Forelimb muscle (tissue), 1 donor: ENCODE results near the gene GSTA3. TPM values are rescaled to one million over a fixed set of nuclear protein-coding genes. Genes with fewer than 3 reads are reported as not detected.
"Not testable (repeated sequence)": the region's sequence is repeated elsewhere in the genome, so short reads cannot be mapped to it uniquely, and the experiment has no call there.

ENCODE experiments used
- DNase-seq: peaks from one replicate; pipeline ENCODE4 v3.0.0-alpha.2; 2013; ENCODE audit warnings: low read depth
- polyA plus RNA-seq: library from polyadenylated mRNA; unstranded; fragments of 120-200 nt; gene quantifications from one replicate; pipeline ENCODE4 v1.2.1, GENCODE V29; 2013; ENCODE audit not compliant: insufficient read length

Gene GSTA3
- polyA plus RNA-seq, 1 donor = not detected

- DNase-seq = no peak
Measured at GRCh38 chr6:52868240-52868639, 41.3 kb downstream of the GSTA3 start.

GRCh38 chr6:52861151-52861550 lies 48.3 kb downstream of the GSTA3 start:
- not testable (repeated sequence) for DNase-seq

- DNase-seq = no peak
Measured at GRCh38 chr6:52858416-52858815, 51.1 kb downstream of the GSTA3 start.

DNA sequence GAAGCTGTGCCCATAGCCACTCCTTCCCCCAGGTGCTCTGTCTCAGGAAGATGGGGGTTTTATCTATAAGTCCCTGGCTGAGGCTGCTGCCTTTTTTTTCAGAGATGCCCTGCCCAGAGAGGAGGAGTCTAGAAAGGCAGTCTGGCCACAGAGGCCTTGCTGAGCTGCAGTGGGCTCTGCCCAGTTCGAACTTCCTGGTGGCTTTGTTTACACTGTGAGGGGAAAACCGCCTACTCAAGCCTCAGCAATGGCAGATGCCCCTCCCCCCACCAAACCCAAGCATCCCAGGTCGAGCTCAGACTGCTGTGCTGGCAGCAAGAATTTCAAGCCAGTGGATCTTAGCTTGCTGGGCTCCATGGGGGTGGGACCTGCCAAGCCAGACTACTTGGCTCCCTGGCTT lies 53.4 kb downstream of the GSTA3 start:
- DNase-seq = not testable (repeated sequence)

GRCh38 chr6:52849137-52849536 lies 60.4 kb downstream of the GSTA3 start:
- no peak for DNase-seq

Other genes with a start within 250 kb of the GSTA3 start
- gene TMEM14A, start 238.6 kb downstream of the GSTA3 start, polyA plus RNA-seq = 14.5 TPM
- not detected for gene GSTA2, start 146.2 kb downstream of the GSTA3 start, polyA plus RNA-seq
- gene GSTA1, start 105.9 kb downstream of the GSTA3 start, polyA plus RNA-seq = not detected
- not detected for gene GSTA5, start 68.9 kb downstream of the GSTA3 start, polyA plus RNA-seq
- gene GSTA4, start 85.6 kb upstream of the GSTA3 start, polyA plus RNA-seq = 47.5 TPM
- gene CILK1, start 152.1 kb upstream of the GSTA3 start, polyA plus RNA-seq = 10.6 TPM
- gene FBXO9, start 155.7 kb upstream of the GSTA3 start, polyA plus RNA-seq = 72.6 TPM
- gene GCM1, start 239.1 kb upstream of the GSTA3 start, polyA plus RNA-seq = not detected